ENCODE results near the gene CDC34. TPM values are rescaled to one million over a fixed set of nuclear protein-coding genes. Genes with fewer than 3 reads are reported as not detected.

CDC34 gene
- polyA plus RNA-seq, 2 of the 4 experiments (the other 2 are of a cell fraction): 37.4 to 62.6 TPM

GRCh38 chr19:510606-511100 lies 20.9 kb upstream of the CDC34 start (continued):
- TF ChIP-seq USF2 (IDR thresholded peaks at IDR 0.05): no peak

DNA sequence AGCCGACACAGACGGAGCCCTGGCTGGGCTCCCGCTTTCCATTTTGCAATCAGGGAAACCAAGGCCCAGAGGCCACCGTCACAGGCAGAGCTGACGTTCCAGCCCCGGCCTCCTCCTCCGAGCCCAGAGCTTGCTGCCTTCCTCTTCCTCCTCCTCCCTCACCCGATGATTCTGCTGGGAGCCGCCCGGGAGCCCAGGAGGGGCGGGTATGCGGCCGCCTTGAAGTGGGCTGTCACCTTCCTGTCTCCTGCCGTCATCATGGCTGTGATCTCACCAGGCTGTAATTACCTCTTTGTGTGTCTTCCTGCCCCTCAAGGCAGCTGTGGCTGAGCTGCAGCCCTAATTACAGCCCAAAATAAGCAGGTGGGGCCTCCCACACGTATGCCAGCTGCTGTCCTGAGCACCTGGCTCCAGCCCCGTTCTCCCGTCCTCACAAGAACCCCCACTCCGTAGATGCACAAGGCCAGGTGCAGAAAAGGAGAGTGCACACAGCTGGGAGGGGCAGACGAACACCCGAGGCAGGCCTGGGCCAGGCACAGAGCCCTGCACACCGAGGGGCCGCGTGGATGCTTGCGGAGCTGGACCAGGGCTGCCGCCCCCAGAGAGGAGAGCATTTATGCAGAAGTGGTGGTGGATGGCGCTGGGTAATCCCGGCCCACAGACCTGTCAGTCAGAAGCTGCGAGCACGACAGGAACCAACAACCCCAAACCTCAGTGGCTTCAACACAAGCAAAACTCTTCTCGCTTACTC lies 20.3 kb upstream of the CDC34 start:
- 91% methylated on average over 19 of the region's 30 CpGs for WGBS (ENCODE audit: missing lambda C conversion rate)
- TF ChIP-seq FOXS1 (CRISPR knock-in tag; IDR thresholded peaks at IDR 0.05): no peak
- TF ChIP-seq RFX5 (IDR thresholded peaks at IDR 0.05): no peak
- TF ChIP-seq RAD21 (conservative IDR thresholded peaks at IDR 0.05 in 1 of 2, IDR thresholded peaks at IDR 0.05 in 1 of 2): no peak
- TF ChIP-seq CBX2 (IDR thresholded peaks at IDR 0.05; ENCODE audit: borderline replicate concordance, low read depth): no peak
- no peak for TF ChIP-seq FOSB (CRISPR knock-in tag; IDR thresholded peaks at IDR 0.05)
- TF ChIP-seq, protein P1, sequence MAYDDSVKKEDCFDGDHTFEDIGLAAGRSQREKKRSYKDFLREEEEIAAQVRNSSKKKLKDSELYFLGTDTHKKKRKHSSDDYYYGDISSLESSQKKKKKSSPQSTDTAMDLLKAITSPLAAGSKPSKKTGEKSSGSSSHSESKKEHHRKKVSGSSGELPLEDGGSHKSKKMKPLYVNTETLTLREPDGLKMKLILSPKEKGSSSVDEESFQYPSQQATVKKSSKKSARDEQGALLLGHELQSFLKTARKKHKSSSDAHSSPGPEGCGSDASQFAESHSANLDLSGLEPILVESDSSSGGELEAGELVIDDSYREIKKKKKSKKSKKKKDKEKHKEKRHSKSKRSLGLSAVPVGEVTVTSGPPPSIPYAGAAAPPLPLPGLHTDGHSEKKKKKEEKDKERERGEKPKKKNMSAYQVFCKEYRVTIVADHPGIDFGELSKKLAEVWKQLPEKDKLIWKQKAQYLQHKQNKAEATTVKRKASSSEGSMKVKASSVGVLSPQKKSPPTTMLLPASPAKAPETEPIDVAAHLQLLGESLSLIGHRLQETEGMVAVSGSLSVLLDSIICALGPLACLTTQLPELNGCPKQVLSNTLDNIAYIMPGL (CRISPR knock-in tag; IDR thresholded peaks at IDR 0.05; ENCODE audit: borderline replicate concordance): no peak
- TF ChIP-seq NPAS2 (CRISPR knock-in tag; IDR thresholded peaks at IDR 0.05; ENCODE audit: borderline replicate concordance): no peak
- no peak for TF ChIP-seq HOXB13 (CRISPR knock-in tag; IDR thresholded peaks at IDR 0.05; ENCODE audit: low read depth)
- TF ChIP-seq TFCP2L1 (CRISPR knock-in tag; IDR thresholded peaks at IDR 0.05): no peak
- no peak for TF ChIP-seq RNF2 (IDR thresholded peaks at IDR 0.05; ENCODE audit: borderline replicate concordance, low read depth)
- TF ChIP-seq PBX3 (IDR thresholded peaks at IDR 0.05): no peak
- TF ChIP-seq E2F6 (IDR thresholded peaks at IDR 0.05; ENCODE audit: borderline replicate concordance, low read depth): no peak
- TF ChIP-seq ZSCAN20 (CRISPR knock-in tag; IDR thresholded peaks at IDR 0.05): no peak
- TF ChIP-seq CHD4 (IDR thresholded peaks at IDR 0.05; ENCODE audit: borderline replicate concordance): no peak
- no peak for TF ChIP-seq EP300 (IDR thresholded peaks at IDR 0.05)
- no peak for TF ChIP-seq NR3C1 (IDR thresholded peaks at IDR 0.05)
- no peak for TF ChIP-seq BCL3 (IDR thresholded peaks at IDR 0.05)
- no peak for TF ChIP-seq POLR2A (IDR thresholded peaks at IDR 0.05; ENCODE audit: low read length)
- ChIA-PET POLR2A (interaction anchor here (1.4 kb wide), 1 partner anchor 20 kb away, joined by 4 read pairs; the partner anchor contains the start of gene CDC34), CTCF (interaction anchor here (0.9 to 3.5 kb wide), 15 partner anchors 10 to 225 kb away, joined by 3 to 42 read pairs (median 4); partner anchors contain the start of gene CDC34)
- FAIRE-seq (no peak), ATAC-seq (no peak), DNase-seq (ENCODE audit: low read depth in 1 of 2, low spot score in 1 of 2) (no peak)
- H3K4me3 ChIP-seq: no peak overlapping the region
- no peak overlapping the region for H3K4me2 ChIP-seq
- no peak overlapping the region for H3K27ac ChIP-seq
- H3K4me1 ChIP-seq: peaks cover 4% of the 10 kb centered on the region; the same call in 1 of the 3 replicates
- no peaks in the 10 kb centered on the region for H3K9me3 ChIP-seq
